HFF-Myc (cell line): Measurements from ENCODE around the gene ADAMTSL1.

Experiments
- DNase-seq: peaks from one replicate; pipeline ENCODE4 v3.0.0-alpha.2; 2011; ENCODE audit warnings: low read depth; ENCODE audit errors: extremely low read depth
- H3K4me3 ChIP-seq: replicated peaks from 2 replicates; pipeline ENCODE4 v1.5.1; 2011; ENCODE audit warnings: low read depth, mild to moderate bottlenecking, control low read depth, low read length
- CTCF ChIP-seq: IDR thresholded peaks from 2 replicates; pipeline ENCODE4 v1.5.1; 2012; ENCODE audit warnings: mild to moderate bottlenecking, low read depth, low read length, control low read depth; ENCODE audit errors: missing control alignments

The ADAMTSL1 gene

GRCh38 chr9:18579536-18579935 lies 105.6 kb downstream of the ADAMTSL1 start:
- no peak for DNase-seq
- H3K4me3 ChIP-seq, result no peak overlapping the region
- no peak for TF ChIP-seq CTCF

- H3K4me3 ChIP-seq, result no peak overlapping the region
- DNase-seq, result no peak
- no peak for TF ChIP-seq CTCF
These were observed 106.2 kb downstream of the ADAMTSL1 start for GRCh38 chr9:18580151-18580550.

- no peak overlapping the region for H3K4me3 ChIP-seq
- TF ChIP-seq CTCF, result no peak
- DNase-seq, result no peak
These were observed 112.0 kb downstream of the ADAMTSL1 start for GRCh38 chr9:18585996-18586395.

- no peak for DNase-seq
- no peak overlapping the region for H3K4me3 ChIP-seq
- TF ChIP-seq CTCF, result no peak
These were observed 114.0 kb downstream of the ADAMTSL1 start for GRCh38 chr9:18588002-18588401.

- no peak for TF ChIP-seq CTCF
- no peak overlapping the region for H3K4me3 ChIP-seq
- no peak for DNase-seq
These were observed 117.3 kb downstream of the ADAMTSL1 start for GRCh38 chr9:18591261-18591660.

GRCh38 chr9:18594837-18595236 lies 120.9 kb downstream of the ADAMTSL1 start:
- no peak for TF ChIP-seq CTCF

GRCh38 chr9:18595597-18595996 lies 121.6 kb downstream of the ADAMTSL1 start:
- H3K4me3 ChIP-seq, result no peak overlapping the region
- no peak for DNase-seq
- TF ChIP-seq CTCF, result no peak

More at GRCh38 chr9:18594837-18595236, 120.9 kb downstream of the ADAMTSL1 start:
- DNase-seq, result no peak
- no peak overlapping the region for H3K4me3 ChIP-seq
